GM21390 (cell line): Measurements from ENCODE around the gene MRNIP.

Source experiments
- ATAC-seq: cut with Tn5 transposase; IDR thresholded peaks from one replicate; pipeline ENCODE4 v1.9.1; 2021; ENCODE audit not compliant: unreplicated experiment

Gene MRNIP

DNA sequence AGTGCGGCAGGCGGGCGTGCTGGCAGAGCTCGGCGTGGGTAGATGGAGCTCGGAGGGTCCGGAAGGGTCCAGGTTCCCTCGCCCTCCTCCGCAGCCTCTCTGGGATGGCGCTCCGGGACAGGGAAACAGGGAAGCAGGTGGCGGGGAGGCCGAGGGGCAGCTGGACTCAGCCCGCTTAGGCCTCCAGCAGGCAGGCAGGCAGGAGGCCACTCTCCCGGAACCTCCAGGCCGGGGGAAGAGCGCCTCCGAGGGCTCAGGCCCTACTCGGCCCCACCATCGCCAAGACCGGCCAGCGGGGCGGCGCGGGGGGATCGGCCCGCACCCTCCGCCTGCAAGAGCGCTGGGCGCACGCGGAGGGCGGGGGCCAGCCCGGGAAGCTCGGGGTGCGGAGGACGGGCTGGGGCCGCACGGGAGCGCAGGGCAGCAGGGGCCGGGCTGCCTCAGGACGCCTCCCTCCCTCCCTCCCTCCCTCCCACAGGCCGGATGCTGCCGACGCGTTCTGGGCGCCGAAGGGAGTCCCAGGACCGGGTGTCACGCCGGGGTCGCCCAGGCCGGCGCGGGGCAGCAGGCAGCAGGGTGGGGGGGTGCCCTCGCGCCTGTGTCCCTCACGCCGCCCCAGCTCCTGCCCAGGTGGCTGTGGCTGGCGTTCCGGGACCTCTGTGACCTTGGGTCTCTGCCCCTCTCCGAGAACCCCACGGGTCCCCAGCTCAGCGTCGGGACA, 52.9 kb downstream of the MRNIP start:
- peak; percentile 27 for ATAC-seq

DNA sequence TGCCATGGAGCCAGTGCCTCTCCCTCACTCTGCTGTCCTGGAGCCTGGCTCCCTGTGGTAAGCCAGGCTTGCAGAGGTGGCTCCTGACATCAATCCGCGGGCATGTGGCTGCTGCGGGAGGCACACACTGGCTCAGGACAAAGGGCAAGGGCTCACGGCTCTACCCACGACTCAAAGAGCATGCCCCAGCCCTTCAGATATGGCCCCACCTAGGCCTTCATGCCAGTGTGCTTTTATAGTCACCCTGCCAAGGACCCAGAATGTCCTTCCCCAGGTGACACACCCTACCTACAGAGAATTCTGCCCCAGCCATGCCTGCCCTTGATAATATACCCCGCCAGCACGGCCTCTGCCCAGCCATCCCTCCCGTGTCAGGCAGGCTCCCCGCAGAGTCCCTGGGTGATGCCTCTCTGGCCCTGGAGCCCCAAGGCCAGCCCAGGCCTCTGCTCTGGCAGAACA, 53.5 kb downstream of the MRNIP start:
- no peak for ATAC-seq

DNA sequence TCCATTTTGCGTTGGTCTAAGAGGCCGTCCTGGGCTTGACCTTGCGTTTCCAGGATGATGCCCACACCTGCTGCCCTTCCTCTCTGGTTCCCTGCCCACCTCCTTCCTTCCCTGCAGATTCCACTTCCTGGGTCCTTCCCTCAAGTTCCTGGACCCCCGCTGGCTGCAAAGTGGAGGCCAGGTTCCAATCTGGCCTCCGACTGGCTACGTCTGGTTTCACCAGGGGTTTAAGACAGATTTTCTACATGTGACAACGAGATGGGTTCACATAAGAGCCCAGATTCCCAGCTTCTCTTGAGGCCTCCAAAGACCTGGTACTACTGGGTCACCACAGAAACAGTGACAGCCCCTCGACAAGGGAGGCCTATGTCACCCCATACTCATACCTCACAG, 54.1 kb downstream of the MRNIP start:
- ATAC-seq = no peak

DNA sequence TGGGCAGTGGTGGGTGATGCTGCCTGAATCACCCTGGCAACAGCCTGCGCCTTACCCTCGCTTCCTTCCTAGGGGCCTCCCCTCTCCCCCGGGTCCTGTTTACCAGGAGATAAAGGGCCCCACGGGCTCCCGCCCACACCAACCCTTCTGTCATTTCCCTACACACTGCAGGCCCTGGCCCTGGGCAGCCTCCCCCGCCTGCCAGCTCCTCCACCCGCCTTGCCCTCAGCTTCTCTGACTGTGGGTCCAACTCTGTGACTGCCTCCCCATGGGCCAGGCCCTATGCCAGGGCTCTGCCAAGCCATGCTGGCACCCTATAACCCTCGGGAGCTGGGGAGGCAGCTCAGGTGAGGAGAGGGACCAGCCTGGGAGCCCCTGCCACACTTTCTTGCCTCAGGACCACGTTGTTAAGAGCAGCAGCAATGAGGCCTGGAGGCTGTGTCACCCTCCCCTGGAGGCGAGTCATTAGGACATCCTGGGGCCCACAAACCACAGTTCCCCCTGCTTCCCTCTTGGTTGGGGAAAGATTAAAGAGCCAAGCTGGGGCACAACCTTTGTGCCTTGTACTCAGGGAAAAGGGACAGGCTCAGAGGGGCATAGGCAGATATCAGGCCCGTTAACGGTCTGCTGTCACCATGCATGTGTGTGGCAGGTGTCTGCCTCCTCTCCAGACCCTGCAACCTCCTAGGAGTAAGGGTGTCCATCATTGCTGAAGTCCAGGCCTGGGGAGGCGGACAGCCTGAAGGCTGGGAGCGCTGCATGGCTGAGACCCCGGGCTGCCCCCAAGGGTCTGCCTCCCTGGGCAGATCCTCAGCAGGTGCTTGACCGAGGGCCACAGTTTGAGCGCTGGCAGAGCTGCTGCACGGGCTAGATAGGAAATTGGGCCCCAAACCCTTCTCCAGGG, 54.7 kb downstream of the MRNIP start:
- no peak for ATAC-seq

DNA sequence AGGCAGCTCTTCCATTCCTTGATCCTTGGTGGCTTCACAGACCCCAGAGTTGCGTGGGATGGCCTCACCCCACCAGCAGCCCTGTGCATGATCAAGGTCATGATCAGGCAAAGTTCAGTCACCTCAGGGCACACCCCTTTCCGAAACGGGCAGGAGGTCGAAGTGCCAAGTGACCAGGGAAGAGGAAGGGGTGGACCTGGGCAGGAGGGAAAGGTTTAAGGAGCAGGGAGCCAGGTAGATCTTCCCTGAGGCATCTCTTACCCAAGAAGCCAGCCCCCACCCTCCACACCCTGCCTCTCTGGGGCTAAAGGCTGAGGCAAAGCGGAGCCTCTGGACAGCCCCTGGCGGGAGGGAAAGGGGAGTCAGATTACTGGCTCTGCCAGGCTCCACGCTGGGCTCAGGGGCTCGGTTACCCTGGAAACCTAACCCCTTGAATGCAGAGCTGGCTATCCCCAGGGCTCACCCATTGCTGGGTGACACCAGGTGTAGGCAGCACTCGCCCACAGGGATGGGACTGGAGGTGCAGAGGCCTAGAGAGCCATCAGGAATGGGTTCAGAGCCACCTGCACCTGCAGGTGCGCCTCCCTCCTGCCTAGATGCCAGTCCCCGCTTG, 55.6 kb downstream of the MRNIP start:
- no peak for ATAC-seq

DNA sequence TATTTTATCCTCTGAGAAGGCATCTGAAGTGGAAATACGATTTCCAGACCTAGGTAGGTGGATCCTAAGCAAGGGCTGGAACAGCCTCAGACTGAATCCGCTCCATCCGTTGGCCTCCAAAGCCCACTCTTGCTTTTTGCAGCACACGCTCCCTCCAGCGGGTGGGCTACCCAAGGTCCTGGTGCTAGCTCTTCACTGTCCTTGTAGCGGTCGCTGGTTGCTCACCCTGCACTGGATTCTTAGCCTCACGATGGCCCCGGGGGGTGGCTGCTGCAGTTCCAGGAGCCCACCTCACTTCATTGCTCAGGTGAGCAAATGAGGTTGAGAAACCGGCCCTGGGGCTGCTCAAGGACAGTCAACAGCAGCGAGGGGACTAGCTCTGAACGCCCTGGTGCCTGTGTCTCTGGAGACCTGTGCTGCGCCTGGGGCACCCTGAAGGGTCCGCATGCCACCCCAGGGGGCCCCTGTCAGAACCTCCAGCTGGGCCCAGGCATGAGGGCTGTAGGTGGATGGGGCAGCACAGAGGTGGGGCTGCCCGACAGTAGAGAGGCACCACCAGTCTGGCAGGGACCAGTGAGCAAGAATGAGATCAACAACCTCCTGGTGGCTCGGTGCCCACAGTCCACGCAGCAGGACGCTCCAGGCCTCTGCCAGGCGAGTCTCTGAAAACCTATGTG, 56.3 kb downstream of the MRNIP start:
- no peak for ATAC-seq

DNA sequence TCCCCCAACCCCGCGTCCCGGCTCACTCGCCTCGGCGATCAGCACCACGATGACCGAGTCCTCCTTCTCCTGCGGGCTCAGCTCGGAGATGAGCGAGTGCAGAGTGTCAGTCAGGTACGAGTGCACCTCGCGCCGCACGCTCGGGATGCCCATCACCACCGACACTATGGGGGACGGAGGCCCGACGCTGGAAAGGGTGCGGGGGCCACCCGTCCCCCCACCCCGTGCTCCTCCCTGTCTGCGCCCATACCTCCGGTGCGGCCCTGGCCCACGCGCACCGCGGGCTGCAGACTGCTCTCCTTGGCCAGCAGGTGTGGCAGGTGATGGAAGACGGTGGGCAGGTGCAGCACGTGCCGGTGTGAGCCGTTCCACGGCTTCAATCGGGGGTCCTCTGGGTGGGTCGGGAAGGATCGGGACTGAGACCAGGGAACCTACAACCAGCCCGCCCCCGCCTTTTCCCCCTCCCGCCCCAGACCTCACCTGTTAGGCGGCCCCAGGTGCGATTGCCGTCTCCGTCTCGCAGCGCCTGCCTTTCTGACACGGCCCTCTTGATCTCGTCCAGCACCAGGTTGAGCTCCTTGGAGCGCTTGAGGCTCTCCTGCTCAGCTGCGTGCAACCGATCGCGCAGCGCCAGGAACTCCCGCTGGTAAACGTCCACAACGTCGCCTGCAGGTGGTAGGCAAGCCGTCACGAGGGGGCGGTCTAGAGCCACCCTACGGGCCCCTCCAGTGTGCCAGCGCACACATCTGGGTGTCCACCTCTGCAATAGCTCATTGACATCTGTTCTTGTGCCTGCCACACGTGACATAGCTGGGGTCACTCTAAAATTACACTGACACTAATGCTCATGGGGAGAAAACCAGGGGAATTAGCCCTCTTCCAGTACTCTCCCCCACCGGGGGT, 57.1 kb downstream of the MRNIP start:
- no peak for ATAC-seq

DNA sequence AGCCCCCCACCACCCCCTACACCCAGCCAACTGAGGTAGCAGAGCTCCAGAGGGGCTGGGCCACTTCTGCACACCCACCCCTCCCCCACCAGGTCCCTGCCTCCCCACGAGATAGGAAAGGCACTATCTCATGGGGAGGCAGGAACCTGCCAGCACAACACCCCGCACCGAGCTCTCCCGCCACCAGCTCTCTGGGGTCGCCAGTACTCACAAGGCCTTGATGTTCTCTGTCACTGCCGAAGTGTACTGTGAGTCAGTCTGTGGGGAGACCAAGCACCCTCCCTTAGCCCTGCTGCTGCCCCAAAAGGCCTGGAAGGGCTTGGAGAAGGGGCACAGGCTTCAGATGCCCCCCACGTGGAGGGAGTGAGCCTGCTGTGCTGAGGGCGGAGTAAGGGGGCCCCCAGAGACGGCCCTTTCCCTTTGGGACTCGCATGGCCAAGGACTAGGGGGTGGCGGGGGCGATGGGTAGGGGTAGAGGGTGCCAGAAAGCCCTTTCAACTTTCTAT, 57.9 kb downstream of the MRNIP start:
- ATAC-seq = no peak

DNA sequence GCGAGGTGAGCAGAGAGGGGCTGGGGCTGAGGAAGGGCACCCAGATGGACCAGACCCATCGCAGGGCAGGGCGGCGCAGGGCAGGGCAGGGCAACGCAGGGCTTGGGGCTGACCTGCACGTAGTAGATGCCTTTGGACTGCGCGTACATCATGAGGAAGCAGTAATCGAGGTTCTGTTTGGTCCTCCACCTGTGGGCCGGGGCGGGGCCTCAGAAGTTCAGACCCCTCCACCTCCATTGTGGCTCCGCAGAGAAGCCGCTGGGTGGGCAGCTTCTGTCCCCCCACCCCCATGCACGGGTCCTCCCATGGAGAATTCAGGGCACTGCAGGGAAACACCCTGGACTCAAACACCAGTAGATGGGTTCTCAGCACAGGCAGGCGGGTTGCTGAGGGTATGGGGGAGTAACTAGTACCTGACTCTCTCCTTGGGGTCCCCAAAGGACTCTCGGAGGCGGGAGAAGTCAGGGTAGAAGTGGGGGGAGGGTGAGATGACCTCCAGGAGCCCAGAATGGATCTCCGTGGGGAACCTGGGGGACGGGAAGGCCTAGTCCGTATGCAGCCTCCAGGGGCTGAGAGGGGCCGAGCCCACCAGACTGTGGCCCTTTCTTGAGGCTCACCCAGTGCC, 58.4 kb downstream of the MRNIP start:
- no peak for ATAC-seq

DNA sequence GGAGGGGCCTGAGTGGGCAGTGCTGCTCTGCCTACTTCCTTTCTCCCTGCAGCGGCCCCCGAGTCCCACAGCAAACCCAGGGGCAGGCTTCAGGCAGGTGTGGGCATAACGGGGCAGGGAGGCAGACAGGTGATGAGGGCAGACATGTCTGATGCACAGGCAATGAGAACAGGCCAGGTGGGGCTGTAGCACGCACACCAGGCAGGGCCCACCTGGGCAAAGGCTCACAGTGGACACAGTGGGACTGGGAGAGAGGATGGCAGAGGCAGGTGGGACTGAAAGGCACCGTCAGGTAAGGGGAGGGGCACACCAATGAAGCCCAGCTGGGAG, 59.0 kb downstream of the MRNIP start:
- no peak for ATAC-seq

DNA sequence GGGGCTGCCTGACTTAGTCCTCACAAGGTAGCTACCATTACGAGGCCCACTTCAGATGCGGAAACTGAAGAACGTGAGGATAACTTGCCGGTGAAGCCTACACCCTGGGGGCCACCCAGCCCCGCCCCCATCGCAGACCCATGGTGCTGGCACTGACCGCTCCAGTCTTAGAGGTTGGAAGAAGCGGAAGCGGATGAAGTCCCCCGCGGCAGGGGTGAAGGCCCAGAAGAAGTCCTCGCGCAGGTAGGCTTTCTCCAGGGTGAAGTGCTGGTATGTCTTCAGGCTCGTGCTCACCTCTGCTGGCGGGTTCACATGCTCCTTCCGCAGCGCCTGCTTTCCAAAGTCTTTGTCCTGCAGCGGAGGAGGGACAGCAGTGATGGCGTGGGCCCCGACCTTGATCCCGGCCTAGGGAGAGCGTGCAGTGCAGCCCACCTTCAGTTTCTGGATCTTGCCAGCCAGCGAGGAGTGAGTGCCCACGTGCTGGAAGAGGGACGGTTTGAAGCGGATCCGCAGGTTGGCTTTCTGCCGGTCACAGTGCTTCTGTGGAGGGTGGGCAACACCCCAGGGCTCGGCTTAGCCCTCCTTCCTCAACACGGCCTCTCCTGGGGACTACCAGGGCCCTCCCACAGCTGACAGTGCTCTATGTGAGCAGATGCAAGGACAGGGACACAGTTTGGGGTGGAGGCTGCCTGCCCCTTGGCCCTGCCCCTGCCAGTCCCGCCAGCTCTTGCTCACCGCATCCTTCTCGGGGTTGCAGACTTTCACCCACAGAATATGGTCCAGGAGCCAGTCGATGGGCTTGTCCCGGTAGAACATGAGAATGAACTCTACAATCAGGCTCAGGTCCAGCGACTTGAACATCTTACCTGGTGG, 59.6 kb downstream of the MRNIP start:
- no peak for ATAC-seq

DNA sequence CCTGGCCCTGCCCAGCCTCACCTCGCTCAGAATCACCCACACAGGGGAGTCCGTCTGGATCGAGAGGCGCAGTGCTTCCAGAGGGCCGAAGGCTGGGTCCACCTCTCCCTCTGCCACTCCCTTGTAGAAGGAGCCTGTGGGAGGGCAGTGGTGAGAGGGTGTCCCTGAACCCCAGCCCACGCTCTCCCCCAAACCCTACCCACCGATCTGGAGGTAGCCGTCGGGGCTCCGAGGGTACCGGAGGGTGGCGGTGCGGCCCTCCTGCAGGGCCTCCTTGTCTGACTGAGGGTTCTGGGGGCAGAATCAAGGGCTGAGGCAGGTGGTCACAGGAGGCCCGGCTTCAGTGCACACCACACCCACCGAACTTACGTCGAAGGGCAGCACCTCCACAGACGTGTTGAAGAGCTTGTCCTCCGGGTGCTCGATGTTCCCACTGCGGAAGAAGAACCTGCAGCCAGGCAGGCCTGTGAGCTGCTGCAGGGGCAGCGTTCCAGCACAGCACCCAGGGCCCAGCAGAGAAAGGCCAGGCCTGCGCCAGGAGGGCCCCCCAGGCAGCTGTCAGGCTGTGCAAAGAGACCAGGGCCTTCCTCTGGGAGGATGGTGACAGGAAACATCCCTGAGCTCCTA, 60.4 kb downstream of the MRNIP start:
- no peak for ATAC-seq

DNA sequence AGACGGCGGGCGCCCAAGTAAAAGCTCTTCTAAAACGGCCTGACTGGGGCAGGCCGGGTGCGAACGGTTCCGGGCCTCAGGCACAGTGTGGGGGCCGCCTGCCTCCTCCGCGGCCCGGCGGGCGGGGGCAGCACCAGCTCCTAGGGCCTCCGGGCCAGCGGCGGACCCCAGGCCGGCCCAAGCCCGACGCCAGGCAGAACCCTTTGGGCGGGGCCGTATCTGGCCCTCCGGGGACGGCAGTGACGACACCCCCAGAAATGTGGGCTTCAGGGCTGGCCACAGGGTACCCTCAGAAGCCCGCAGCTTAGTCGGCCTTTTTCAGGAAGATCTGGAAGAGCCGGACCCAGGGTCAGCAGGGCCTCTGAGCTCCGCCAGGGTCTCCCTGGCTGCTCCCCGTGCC, 60.9 kb downstream of the MRNIP start:
- ATAC-seq = no peak

DNA sequence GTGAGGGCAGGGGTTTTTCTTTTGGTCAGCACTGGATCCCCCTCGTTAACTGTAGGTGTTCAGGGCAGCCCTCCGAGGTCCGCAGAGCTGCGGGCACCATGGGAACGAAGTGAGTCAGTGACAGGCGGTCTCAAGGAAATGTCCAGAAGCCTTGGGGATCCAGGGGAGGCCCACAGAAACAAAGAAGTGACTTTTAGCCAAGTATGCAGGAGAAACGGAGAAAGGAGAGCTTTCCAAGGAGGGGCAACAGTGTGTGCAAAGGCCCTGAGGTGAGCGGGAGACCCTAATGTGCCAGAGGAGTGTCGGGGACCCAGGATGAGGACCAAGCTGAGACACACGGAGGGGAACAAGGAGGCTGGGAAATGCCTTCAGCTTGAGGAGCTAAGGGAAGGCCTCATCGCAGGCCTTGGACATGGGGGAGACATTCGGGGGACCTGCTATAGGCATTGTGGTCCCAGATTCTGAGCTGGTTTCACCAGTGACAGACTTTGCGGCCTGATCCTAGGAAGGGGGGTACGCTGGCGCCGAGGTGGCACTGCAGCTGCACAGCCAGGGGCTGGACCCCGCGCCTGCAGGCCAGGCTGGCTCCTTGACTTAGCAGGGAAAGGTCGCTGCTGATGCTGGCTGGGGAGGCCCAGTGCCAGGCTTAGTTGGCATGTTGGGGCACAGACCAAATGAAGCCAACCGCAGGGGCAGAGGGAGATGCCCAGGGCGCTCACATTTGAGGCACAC, 61.6 kb downstream of the MRNIP start:
- no peak for ATAC-seq

DNA sequence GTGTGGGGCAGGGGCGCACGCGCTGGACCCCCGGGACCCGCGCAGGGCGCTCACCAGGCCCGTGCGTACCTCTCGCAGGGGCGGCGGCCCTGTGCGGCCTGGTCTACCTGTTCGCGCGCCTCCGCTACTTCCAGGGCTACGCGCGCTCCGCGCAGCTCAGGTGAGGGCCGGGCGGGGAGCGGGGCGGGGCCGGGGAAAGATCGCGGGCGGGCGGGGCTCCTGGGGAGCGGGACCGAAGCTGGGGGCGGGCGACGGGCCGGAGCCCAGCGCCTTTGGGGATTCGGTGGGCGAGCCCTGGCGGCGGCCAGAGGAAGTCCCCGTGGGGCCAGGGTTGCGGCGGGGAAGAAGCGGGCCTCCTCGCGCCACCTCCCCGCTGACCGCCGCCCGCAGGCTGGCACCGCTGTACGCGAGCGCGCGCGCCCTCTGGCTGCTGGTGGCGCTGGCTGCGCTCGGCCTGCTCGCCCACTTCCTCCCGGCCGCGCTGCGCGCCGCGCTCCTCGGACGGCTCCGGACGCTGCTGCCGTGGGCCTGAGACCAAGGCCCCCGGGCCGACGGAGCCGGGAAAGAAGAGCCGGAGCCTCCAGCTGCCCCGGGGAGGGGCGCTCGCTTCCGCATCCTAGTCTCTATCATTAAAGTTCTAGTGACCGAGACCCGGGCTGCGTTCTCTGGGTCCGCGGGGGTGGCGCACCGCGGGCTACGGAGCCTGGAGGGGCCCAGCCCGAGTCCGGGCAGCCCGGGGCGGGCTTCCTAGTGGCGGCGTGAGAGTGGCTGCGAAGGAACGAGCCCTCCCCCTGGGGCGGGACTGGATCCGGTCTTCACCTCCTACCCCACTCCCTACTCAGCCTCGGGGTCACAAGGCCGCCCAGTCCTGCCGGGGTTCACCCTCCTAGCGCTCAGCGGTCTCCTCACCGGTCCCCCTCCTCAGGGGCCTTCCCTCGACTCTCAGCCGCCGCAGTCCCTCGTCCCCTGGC, 62.5 kb downstream of the MRNIP start:
- peak; percentile 79 for ATAC-seq

DNA sequence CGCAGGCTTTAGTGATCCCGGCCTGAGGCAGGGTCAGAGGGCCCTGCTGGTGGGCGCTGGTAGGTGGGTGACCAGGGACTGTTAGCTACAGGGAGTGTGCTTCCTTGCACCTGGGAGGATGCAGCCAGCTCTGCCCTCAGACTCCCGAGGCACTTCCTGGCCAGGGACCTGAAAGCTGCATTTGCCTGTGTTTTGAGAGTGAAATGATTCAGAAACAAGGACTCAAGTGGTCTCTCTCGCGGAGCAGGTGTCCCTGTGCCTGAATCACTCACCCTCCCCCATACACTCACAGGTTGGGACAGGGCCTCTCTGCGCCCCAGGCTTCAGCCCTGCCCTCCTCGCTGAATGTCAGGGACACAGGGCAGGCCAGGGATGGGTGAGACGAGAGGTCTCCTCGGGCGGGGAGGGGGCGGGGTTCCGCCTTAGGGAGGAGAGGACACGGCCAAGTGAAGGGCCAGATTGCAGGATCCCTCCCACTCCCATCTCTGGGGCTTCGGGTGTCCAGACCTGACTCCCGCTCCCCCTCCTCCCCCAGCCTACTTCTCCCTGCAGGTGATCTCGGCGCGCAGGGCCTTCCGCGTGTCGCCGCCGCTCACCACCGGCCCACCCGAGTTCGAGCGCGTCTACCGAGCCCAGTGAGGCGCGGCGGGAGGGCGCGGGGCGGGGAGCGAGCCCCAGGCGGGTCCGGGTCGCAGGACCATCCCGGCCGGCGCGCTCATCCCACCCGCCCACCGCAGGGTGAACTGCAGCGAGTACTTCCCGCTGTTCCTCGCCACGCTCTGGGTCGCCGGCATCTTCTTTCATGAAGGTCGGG, 63.4 kb downstream of the MRNIP start:
- ATAC-seq = peak; percentile 0
